HG03175 (cell line): ENCODE measurements around the gene CA12.
"Not testable (repeated sequence)": the region's sequence is repeated elsewhere in the genome, so short reads cannot be mapped to it uniquely, and the experiment has no call there.

Source experiments
- ATAC-seq: cut with Tn5 transposase; IDR thresholded peaks from one replicate; pipeline ENCODE4 v1.9.1; 2021; ENCODE audit warnings: mild to moderate bottlenecking, moderate library complexity; ENCODE audit not compliant: unreplicated experiment

The CA12 gene

DNA sequence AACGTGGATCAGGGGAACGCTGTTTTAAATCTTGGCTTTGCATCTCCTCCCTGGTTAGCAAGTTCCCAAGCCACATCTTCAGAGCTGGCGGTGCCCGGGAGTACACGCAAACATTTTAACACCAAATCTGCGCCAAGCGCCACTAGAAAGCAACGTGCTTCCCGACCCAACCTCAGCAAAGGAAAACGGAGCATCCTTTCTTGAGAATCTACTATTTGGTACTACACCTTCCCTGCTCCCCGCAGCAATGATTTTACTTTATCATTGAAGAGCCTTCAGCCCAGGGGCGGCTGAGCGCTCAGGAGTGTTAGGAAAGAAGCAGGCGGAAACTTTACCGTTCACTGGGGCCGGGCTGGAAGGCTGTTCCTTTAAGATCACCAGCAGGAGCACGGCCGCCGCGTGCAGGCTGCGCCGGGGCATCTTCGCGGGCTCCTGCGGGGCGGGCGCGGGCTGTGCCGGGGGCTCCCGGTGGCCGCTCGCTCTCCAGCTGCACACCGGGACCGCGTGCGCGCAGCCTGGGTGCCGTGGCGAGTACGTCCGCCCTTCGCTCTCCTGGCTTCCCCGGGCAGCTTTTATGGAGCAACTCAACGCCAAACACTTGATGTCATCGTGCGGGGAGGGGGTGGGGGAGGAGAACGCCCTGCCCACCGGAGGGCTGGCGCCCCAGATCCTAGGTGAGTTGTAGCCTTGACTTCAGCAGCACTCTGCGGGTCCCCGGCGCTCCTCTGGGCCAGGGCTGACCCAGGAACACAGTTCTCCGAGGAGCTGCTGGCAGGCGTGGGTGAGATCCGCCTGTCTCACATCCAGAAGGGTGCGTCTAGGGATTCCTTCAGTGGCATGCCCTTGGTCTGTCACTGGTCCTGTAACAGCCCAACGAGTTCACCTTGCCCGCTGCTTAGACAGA, at the start of gene CA12:
Gene CA12 (minus strand): TSS at position 546 of the 904 bp plus-strand sequence. CDS start 126 bp downstream, at position 420.
- no peak for ATAC-seq

DNA sequence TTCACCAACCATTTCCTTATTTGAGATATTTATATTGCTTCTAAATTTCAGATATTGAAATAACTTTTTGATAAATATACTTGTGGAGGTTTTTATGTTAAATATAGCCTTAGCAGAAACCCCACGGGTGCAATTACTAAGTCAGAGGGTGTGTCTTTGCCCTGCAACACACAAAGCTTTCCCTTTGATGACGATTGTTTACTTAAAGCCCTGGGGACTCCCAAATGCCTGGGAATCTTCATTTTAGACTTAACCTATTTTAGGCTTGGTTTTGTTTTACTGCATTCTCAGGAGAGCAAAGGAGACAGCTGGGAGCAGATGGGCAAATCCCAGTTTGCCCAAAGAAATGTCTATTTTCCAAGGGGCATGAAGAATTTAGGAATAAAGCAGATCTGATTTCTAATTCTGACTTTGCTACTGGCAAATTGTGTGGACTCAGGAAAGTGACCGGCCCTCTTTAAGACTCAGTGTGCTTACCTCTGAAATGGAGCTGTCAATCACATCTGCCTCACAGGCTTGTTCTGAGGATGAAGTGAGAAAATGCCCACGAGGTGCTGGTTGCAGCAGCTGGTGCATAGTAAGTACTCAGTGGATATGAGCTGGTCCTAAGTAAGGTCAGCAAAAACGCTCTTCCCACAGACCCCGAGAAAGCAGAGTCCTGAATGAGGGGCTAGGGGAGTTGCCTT, 49.3 kb upstream of the CA12 start:
- ATAC-seq: no peak

DNA sequence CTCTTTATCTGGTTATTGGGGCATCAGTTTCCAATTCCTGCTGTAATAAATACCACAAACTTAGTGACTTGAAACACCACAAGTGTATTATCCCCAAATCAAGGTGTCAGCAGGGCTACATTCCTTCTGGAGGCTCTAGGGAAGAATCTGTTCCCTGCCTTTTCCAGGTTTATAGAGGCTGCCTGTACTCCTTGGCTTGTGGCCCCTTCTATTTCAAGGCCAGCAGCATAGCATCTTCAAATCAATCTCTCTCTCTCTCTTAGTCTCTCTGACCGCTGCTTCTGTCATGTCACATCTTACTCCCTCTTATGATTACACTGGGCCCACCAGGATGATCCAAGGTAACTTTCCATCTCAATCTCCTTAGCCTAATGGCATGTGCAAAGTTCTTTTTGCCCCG, 44.9 kb upstream of the CA12 start:
- ATAC-seq: no peak

DNA sequence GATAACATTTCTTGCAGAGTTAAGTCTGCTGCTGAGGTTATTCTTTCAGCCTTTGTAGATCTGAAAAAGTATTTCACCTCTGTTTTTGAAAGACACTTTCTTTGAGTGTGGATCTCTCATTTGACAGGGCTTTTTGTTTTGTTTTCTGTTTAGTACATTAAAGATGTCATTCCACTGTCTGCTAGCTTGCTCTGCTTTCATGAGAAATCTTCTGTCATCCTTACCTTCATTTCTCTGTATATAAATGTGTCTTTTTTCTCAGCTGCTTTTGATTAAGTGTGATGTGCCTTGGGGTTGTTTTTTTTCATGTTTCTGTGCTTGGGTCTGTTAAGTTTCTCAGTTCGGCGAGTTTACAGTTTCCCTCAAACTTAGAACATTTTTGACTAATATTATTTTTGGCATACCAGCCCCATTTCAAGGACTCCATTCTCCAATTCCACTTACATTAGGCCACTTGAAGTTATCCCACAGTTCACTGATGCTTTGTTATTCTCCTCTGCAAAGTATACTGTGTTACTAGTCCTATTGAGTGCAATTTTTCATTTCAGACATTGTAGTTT, 43.9 kb upstream of the CA12 start:
- no peak for ATAC-seq

DNA sequence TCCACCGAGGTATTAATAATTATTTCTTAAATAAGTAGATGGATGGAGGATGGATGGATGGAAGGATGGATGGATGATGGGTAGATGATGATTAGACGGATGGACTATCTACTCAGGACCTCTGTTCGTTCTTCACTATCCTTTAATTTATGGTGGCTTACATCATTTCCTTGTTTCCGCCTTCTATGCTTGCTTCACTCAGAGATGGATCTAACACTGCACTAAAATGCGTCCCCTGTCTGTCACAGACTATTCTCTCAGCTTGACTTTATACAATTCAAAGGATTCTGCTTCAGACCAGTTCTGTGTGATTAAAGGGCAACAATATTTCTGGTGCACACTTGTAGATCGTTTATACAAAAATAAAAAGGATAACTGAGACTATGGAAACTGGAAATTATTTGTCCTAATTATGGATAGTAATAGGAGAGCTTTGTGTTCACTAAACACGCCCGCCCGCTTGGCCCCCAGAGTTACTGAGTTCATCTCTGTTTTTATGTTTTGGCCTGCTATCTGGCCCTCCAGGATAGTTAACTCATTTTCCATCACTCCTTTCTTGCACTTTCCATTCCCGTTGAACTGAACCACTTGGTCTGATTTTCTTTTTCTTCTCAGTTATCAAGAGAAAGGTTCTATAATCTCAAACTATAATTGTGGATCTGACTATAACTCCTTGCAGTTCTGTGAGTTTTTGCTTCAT, 41.4 kb upstream of the CA12 start:
- no peak for ATAC-seq

DNA sequence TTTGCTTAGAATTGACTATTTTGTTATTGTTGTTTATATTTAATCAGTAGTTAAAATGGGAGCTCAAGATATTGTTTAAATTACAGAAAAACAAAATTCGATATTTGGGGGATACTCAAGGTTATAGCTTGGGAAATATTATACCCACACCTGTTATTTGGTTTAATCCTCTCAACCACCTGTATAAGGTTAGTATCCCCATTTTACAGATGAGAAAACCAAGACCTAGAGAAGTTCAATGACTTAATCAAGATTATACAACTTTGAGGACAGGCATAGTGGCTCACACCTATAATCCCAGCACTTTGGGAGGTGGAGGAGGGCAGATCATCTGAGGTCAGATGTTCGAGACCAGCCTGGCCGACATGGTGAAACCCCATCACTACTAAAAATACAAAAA, 39.8 kb upstream of the CA12 start:
- ATAC-seq: no peak

DNA sequence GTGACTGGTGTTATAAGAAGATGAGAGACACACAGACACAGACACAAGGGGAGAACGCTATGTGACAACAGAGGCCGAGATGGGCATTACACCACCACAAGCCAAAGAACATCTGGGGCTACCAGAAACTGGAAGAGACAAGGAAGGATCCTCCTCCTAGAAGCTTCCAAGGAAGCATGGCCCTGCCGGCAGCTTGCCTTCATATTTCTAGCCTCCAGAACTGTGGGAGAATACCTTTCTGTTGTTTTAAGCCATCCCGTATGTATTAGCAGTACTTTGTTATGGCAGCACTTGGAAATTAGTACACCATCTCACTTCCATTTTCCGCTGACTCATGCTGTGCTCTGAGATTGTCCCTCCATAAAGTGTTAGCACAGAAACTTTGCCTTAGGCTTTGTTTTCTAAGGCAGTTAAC, 38.7 kb upstream of the CA12 start:
- no peak for ATAC-seq

- ATAC-seq: no peak
Observed at GRCh38 chr15:63418811-63419210, 37.2 kb upstream of the CA12 start.

DNA sequence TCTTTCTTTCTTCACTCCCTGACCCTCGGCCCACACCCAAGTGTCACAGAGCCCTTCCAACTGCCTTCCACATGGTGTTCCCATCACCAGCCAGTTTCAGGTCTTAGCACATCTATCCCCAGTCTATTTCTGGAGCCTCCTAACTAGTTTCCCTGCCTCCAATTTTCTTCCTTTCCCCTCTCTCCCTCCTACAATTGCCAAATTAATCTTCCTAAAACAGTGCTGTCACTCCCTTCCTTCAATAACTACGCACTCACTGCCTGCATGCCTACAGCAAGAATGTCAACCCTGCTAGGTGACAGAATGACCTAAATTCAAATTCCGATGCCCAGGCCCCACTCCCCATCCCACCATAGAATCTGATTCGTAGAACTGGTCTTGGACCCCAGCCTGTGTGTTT, 36.1 kb upstream of the CA12 start:
- no peak for ATAC-seq

- not testable (repeated sequence) for ATAC-seq
Observed at GRCh38 chr15:63417274-63417673, 35.6 kb upstream of the CA12 start.

GRCh38 chr15:63414474-63415120, 33.0 kb upstream of the CA12 start:
- ATAC-seq: no peak

- no peak for ATAC-seq
Observed at GRCh38 chr15:63412551-63412950, 30.9 kb upstream of the CA12 start.

- ATAC-seq: no peak
Observed at GRCh38 chr15:63411866-63412265, 30.2 kb upstream of the CA12 start.

DNA sequence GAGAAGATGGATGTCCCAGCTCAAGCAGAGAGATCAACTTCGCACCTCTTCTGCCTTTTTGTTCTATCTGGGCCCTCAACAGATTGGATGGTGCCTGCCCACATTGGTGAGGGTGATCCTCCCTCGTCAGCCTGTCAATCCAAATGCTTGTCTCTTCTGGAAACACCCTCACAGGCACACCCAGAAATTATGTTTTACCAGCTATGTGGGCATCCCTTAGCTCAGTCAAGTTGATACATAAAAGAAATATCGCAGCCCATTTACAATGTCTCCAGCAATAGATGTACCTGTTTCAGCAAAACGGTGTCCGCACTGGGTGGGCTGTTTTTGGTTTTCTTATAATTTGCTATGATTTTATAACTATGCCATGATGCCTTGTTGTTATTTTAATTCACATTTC, 27.5 kb upstream of the CA12 start:
- ATAC-seq: no peak

- ATAC-seq: no peak
Observed at GRCh38 chr15:63408524-63408923, 26.9 kb upstream of the CA12 start.

GRCh38 chr15:63407612-63408011, 26.0 kb upstream of the CA12 start:
- ATAC-seq: no peak

- ATAC-seq: no peak
Observed at GRCh38 chr15:63405683-63406390, 24.2 kb upstream of the CA12 start.

- ATAC-seq: no peak
Observed at GRCh38 chr15:63405159-63405558, 23.5 kb upstream of the CA12 start.

- no peak for ATAC-seq
Observed at GRCh38 chr15:63403254-63403945, 21.8 kb upstream of the CA12 start.
